K562 (cell line): Measurements from ENCODE around the gene IFITM2. TPM values are rescaled to one million over a fixed set of nuclear protein-coding genes. Genes with fewer than 3 reads are reported as not detected.
A peak's percentile ranks its signal among the peaks of the same experiment; 100 is the strongest.

ENCODE experiments used
- BDP1 ChIP-seq: IDR thresholded peaks from 3 replicates; pipeline ENCODE4 v1.6.1; 2011; ENCODE audit not compliant: insufficient read length, insufficient read depth
- CSDE1 ChIP-seq, 2 experiments: fragments of 450-650 bp; IDR thresholded peaks; 2 replicates each; pipeline ENCODE4 v1.6.1; 2016; ENCODE audit warnings: mild to moderate bottlenecking in 1 of 2
- CTCFL ChIP-seq: IDR thresholded peaks from 2 replicates; pipeline ENCODE4 v1.6.1; 2011; ENCODE audit warnings: borderline replicate concordance, low read depth, mild to moderate bottlenecking, moderate library complexity, low read length; ENCODE audit not compliant: insufficient read depth, poor library complexity, severe bottlenecking
- E2F4 ChIP-seq: sonication (generic); formaldehyde crosslinking; IDR thresholded peaks from 2 replicates; pipeline ENCODE4 v1.8.0; 2022; ENCODE audit warnings: mild to moderate bottlenecking, low read depth, missing genetic modification reagents
- FOXJ3 ChIP-seq: sonication (generic); formaldehyde crosslinking; IDR thresholded peaks from 2 replicates; pipeline ENCODE4 v1.4.0; 2020; ENCODE audit warnings: mild to moderate bottlenecking, missing genetic modification reagents
- MECOM ChIP-seq: fragments of 250-450 bp; sonication (Bioruptor Pico); IDR thresholded peaks from 2 replicates; pipeline ENCODE4 v1.8.0; 2022; ENCODE audit warnings: inconsistent platforms
- MED1 ChIP-seq: sonication (generic); formaldehyde crosslinking; IDR thresholded peaks from 2 replicates; pipeline ENCODE4 v1.8.1; 2023; ENCODE audit warnings: missing genetic modification reagents, borderline replicate concordance
- MEF2A ChIP-seq: IDR thresholded peaks from 2 replicates; pipeline ENCODE4 v1.6.1; 2011; ENCODE audit warnings: low read depth, mild to moderate bottlenecking, low read length, moderate library complexity; ENCODE audit not compliant: control insufficient read depth
- MTA1 ChIP-seq: fragments of 450-650 bp; IDR thresholded peaks from 2 replicates; pipeline ENCODE4 v1.6.1; 2017; ENCODE audit warnings: borderline replicate concordance
- PTTG1 ChIP-seq: fragments of 450-650 bp; IDR thresholded peaks from 2 replicates; pipeline ENCODE4 v1.6.1; 2016; ENCODE audit warnings: low read depth, mild to moderate bottlenecking, missing genetic modification characterization, missing compliant biosample characterization
- SAFB ChIP-seq: fragments of 200-400 bp; formaldehyde crosslinking; IDR thresholded peaks from 2 replicates; pipeline ENCODE4 v1.6.1; 2017; ENCODE audit warnings: low read depth, low read length, borderline replicate concordance
- SLC30A9 ChIP-seq: fragments of 250-450 bp; sonication (Bioruptor Pico); IDR thresholded peaks from 2 replicates; pipeline ENCODE4 v1.8.0; 2022; ENCODE audit warnings: mild to moderate bottlenecking, moderate library complexity
- TAF15 ChIP-seq: fragments of 200-400 bp; formaldehyde crosslinking; IDR thresholded peaks from 2 replicates; pipeline ENCODE4 v1.6.1; 2017; ENCODE audit warnings: mild to moderate bottlenecking, low read depth, low read length, moderate library complexity
- TEAD1 ChIP-seq, 2 experiments: fragments of 450-650 bp in 1 of 2; sonication (generic) in 1 of 2; formaldehyde crosslinking; IDR thresholded peaks; 2 replicates each; pipeline versions ENCODE4 v1.4.0 to v1.8.0; 2020 to 2022; ENCODE audit warnings: mild to moderate bottlenecking in 2 of 2, missing genetic modification reagents in 1 of 2
- USF1 ChIP-seq: sonication (generic); formaldehyde crosslinking; IDR thresholded peaks from 2 replicates; pipeline ENCODE4 v1.9.0; 2022; ENCODE audit warnings: mild to moderate bottlenecking, missing genetic modification reagents
- ZNF232 ChIP-seq: sonication (generic); formaldehyde crosslinking; IDR thresholded peaks from 2 replicates; pipeline ENCODE4 v1.8.0; 2022; ENCODE audit warnings: mild to moderate bottlenecking, missing genetic modification reagents
- ZNF584 ChIP-seq: fragments of 200-800 bp; sonication (Bioruptor generic); IDR thresholded peaks from 2 replicates; pipeline ENCODE4 v1.6.1; 2016; ENCODE audit warnings: low read depth, mild to moderate bottlenecking, missing genetic modification characterization, missing compliant biosample characterization
- ZNF75A ChIP-seq: fragments of 450-650 bp; formaldehyde crosslinking; IDR thresholded peaks from 2 replicates; pipeline ENCODE4 v1.4.0; 2020; ENCODE audit warnings: mild to moderate bottlenecking
- polyA plus RNA-seq, 8 experiments: library from polyadenylated mRNA; depleted of rRNA in 4 of 8; stranded (reverse) in 5 of 8; unstranded in 3 of 8; fragments of >200 nt; fragmentation: Nextera tagmentation in 2 of 8; fragmentation: Illumina TruSeq in 1 of 8; extraction: Ambion mirVana in 2 of 8; extraction: Trizol in 1 of 8; gene quantifications; 2 replicates each; pipeline versions ENCODE4 v1.2.1 to v1.2.3, GENCODE V29; 2011 to 2014; ENCODE audit warnings: inconsistent platforms in 1 of 8, missing spikeins in 1 of 8
- total RNA-seq, 7 experiments: library from RNA; depleted of rRNA in 6 of 7; stranded (reverse); fragments of >200 nt in 6 of 7; fragmentation: Illumina TruSeq in 2 of 7; extraction: Trizol in 2 of 7; gene quantifications; 2 replicates each; pipeline versions ENCODE4 v1.2.1 to v1.2.3, GENCODE V29; 2011 to 2021; ENCODE audit warnings: low replicate concordance in 1 of 7
- TF ChIP-seq, protein P1 (sequence below): sonication (generic); formaldehyde crosslinking; IDR thresholded peaks from 2 replicates; pipeline ENCODE4 v1.9.0; 2022; ENCODE audit warnings: mild to moderate bottlenecking, missing genetic modification reagents
- TF ChIP-seq, protein P2 (sequence below): fragments of 450-650 bp; IDR thresholded peaks from 2 replicates; pipeline ENCODE4 v1.6.1; 2016; ENCODE audit warnings: antibody characterized with exemption

IFITM2 gene
- total and polyA plus RNA-seq, 9 of the 15 experiments (the other 6 are each of a cell fraction or from before 2014, with no cell fraction given), result 52.8 to 4,872 (median 356) TPM

- TF ChIP-seq TAF15 (no peak), BDP1 (no peak), FOXJ3 (CRISPR knock-in tag) (no peak), ZNF232 (CRISPR knock-in tag) (no peak), MECOM (no peak), MTA1 (no peak), USF1 (CRISPR knock-in tag) (peak; percentile 47; the same call in 1 of the 2 replicates), CTCFL (no peak), ZNF584 (CRISPR knock-in tag) (no peak), SLC30A9 (CRISPR knock-in tag) (no peak), ZNF75A (CRISPR knock-in tag) (no peak), TEAD1 (CRISPR knock-in tag; IDR thresholded peaks at IDR 0.05) (0 out of 4 replicates have a peak, but pooled peaks have one; percentile 28 to 45), SAFB (peak; percentile 75), MED1 (0 out of 2 replicates have a peak, but pooled peaks have one; percentile 35), PTTG1 (tag) (no peak), CSDE1 (IDR thresholded peaks at IDR 0.05) (no peak), E2F4 (CRISPR knock-in tag) (0 out of 2 replicates have a peak, but pooled peaks have one; percentile 35), MEF2A (no peak)
- TF ChIP-seq, protein P1, sequence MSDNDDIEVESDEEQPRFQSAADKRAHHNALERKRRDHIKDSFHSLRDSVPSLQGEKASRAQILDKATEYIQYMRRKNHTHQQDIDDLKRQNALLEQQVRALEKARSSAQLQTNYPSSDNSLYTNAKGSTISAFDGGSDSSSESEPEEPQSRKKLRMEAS (CRISPR knock-in tag), result peak; percentile 86
- TF ChIP-seq, protein P2, sequence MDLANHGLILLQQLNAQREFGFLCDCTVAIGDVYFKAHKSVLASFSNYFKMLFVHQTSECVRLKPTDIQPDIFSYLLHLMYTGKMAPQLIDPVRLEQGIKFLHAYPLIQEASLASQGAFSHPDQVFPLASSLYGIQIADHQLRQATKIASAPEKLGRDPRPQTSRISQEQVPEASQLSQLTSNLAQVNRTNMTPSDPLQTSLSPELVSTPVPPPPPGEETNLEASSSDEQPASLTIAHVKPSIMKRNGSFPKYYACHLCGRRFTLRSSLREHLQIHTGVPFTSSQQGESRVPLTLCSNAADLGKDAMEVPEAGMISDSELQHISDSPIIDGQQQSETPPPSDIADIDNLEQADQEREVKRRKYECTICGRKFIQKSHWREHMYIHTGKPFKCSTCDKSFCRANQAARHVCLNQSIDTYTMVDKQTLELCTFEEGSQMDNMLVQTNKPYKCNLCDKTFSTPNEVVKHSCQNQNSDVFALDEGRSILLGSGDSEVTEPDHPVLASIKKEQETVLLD, result no peak
Measured at GRCh38 chr11:316031-316701, 8.6 kb downstream of the IFITM2 start (continued).
